Activated B cell treated with CpG ODN at 0.5 μM for 24 hours (primary cell): ENCODE measurements around the gene HPS5. TPM values are rescaled to one million over a fixed set of nuclear protein-coding genes. Genes with fewer than 3 reads are reported as not detected.

Experiments
- ATAC-seq: fragments of 200-7000 bp; cut with Tn5 transposase; one replicate; pipeline ENCODE4 v1.10.0; 2021; ENCODE audit warnings: low read depth, mild to moderate bottlenecking, moderate library complexity
- CTCF ChIA-PET: fragments of 350-600 bp; sonication (Branson Sonifier 250); formaldehyde crosslinking; loops from one replicate; lab custom pipeline; 2021; ENCODE audit warnings: antibody characterized with exemption; lab: Charles Lee
- POLR2A ChIA-PET: fragments of 350-600 bp; sonication (Branson Sonifier 250); formaldehyde crosslinking; loops from one replicate; lab custom pipeline; 2021; ENCODE audit warnings: antibody characterized with exemption; lab: Charles Lee
- DNase-seq: peaks from one replicate; pipeline ENCODE4 v3.0.0; 2022
- H3K27ac Mint-ChIP-seq: one replicate; pipeline ENCODE4 v1.8.0; 2020; ENCODE audit warnings: mixed read lengths
- H3K27me3 Mint-ChIP-seq: one replicate; pipeline ENCODE4 v1.8.0; 2021; ENCODE audit warnings: mixed read lengths
- H3K36me3 Mint-ChIP-seq: one replicate; pipeline ENCODE4 v1.8.0; 2021; ENCODE audit warnings: low read depth, mixed read lengths
- H3K4me1 Mint-ChIP-seq: one replicate; pipeline ENCODE4 v1.8.0; 2021; ENCODE audit warnings: mixed read lengths
- H3K4me3 Mint-ChIP-seq: one replicate; pipeline ENCODE4 v1.8.0; 2020; ENCODE audit warnings: mild to moderate bottlenecking, mixed read lengths
- H3K9me3 Mint-ChIP-seq: one replicate; pipeline ENCODE4 v1.8.0; 2020; ENCODE audit warnings: mixed read lengths
- CTCF ChIP-seq: fragments of 200-600 bp; IDR thresholded peaks from one replicate; pipeline ENCODE4 v1.8.0; 2022; ENCODE audit warnings: antibody characterized with exemption, mild to moderate bottlenecking
- intact Hi-C: fragments of 100-400 bp; cut with micrococcal nuclease; formaldehyde crosslinking; loops from one replicate; pipeline ENCODE4 v1.15.1; 2024
- total RNA-seq: library from RNA; stranded (reverse); gene quantifications from 2 replicates; pipeline ENCODE4 v1.2.3, GENCODE V29; 2022

Gene HPS5
- total RNA-seq, 1 donor from 2014 or later, result 51.0 TPM

GRCh38 chr11:18239655-18240054 lies 82.3 kb downstream of the HPS5 start:
- Mint-ChIP-seq H3K27ac (no peak overlapping the region), H3K27me3 (peaks cover 33% of the 10 kb centered on the region), H3K9me3 (peaks cover 3% of the 10 kb centered on the region), H3K4me3 (no peak overlapping the region), H3K4me1 (peaks cover 3% of the 10 kb centered on the region), H3K36me3 (no peaks in the 10 kb centered on the region)
- ATAC-seq, result no peak
- intact Hi-C loops, result loop anchor here (5.0 to 10.0 kb wide), 4 partner anchors 83 to 285 kb away; partner anchors contain the start of genes GTF2H1, HPS5, SERGEF and TSG101
- no peak for DNase-seq
- ChIA-PET CTCF (no interaction called here), POLR2A (no interaction called here)
- no peak for TF ChIP-seq CTCF

GRCh38 chr11:18236664-18237356 lies 85.1 kb downstream of the HPS5 start, which contains the start of gene SAA4:
Gene SAA4 (minus strand): TSS chr11:18236802. CDS start chr11:18235926, 876 bp downstream.
- no peak for ATAC-seq
- H3K4me1 Mint-ChIP-seq, result no peaks in the 10 kb centered on the region
- no peak within 1 kb of the TSS for H3K27ac Mint-ChIP-seq
- no peaks in the 10 kb centered on the region for H3K36me3 Mint-ChIP-seq
- H3K27me3 Mint-ChIP-seq, result peaks cover 33% of the 10 kb centered on the region
- H3K9me3 Mint-ChIP-seq, result peaks cover 3% of the 10 kb centered on the region
- no peak for DNase-seq
- ChIA-PET CTCF (no interaction called here), POLR2A (interaction anchor here (1.0 kb wide), 1 partner anchor 86 kb away, joined by 4 read pairs; no protein-coding TSS in a partner anchor)
- no peak within 1 kb of the TSS for H3K4me3 Mint-ChIP-seq
- no peak for TF ChIP-seq CTCF
- intact Hi-C loops, result loop anchor here (10.0 kb wide), 1 partner anchor 222 kb away; the partner anchor contains the start of gene SERGEF

GRCh38 chr11:18235394-18236334 lies 86.3 kb downstream of the HPS5 start:
- ChIA-PET CTCF (no interaction called here), POLR2A (interaction anchor here (0.6 to 0.7 kb wide), 2 partner anchors 124 to 427 kb away, joined by 3 read pairs; no protein-coding TSS in a partner anchor)
- peaks cover 30% of the 10 kb centered on the region for H3K27me3 Mint-ChIP-seq
- H3K9me3 Mint-ChIP-seq, result peaks cover under 1% of the 10 kb centered on the region
- intact Hi-C loops, result loop anchor here (10.0 kb wide), 1 partner anchor 221 kb away; the partner anchor contains the start of gene SERGEF
- H3K36me3 Mint-ChIP-seq, result no peaks in the 10 kb centered on the region
- DNase-seq, result no peak
- H3K27ac Mint-ChIP-seq, result no peak overlapping the region
- no peak overlapping the region for H3K4me3 Mint-ChIP-seq
- ATAC-seq, result no peak
- no peak for TF ChIP-seq CTCF
- no peaks in the 10 kb centered on the region for H3K4me1 Mint-ChIP-seq

- ChIA-PET CTCF (interaction anchor here (0.9 kb wide), 1 partner anchor 10 kb away, joined by 4 read pairs; no protein-coding TSS in a partner anchor), POLR2A (no interaction called here)
- Mint-ChIP-seq H3K36me3 (no peaks in the 10 kb centered on the region), H3K9me3 (no peaks in the 10 kb centered on the region), H3K4me1 (peaks cover 9% of the 10 kb centered on the region), H3K27ac (no peak overlapping the region), H3K4me3 (no peak overlapping the region), H3K27me3 (peaks cover 17% of the 10 kb centered on the region)
- intact Hi-C loops, result loop anchor here (10.0 kb wide), 1 partner anchor 219 kb away; the partner anchor contains the start of gene SERGEF
- TF ChIP-seq CTCF, result no peak
- ATAC-seq (no peak), DNase-seq (no peak)
These were observed 88.0 kb downstream of the HPS5 start for GRCh38 chr11:18233912-18234311.
